HG02623 (cell line): Measurements from ENCODE around the gene ASB5.
"Not testable (repeated sequence)": the region's sequence is repeated elsewhere in the genome, so short reads cannot be mapped to it uniquely, and the experiment has no call there.

ENCODE experiments used
- ATAC-seq: cut with Tn5 transposase; IDR thresholded peaks from one replicate; pipeline ENCODE4 v1.9.1; 2021; ENCODE audit warnings: moderate library complexity; ENCODE audit not compliant: unreplicated experiment

The ASB5 gene, protein sequence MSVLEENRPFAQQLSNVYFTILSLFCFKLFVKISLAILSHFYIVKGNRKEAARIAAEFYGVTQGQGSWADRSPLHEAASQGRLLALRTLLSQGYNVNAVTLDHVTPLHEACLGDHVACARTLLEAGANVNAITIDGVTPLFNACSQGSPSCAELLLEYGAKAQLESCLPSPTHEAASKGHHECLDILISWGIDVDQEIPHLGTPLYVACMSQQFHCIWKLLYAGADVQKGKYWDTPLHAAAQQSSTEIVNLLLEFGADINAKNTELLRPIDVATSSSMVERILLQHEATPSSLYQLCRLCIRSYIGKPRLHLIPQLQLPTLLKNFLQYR

DNA sequence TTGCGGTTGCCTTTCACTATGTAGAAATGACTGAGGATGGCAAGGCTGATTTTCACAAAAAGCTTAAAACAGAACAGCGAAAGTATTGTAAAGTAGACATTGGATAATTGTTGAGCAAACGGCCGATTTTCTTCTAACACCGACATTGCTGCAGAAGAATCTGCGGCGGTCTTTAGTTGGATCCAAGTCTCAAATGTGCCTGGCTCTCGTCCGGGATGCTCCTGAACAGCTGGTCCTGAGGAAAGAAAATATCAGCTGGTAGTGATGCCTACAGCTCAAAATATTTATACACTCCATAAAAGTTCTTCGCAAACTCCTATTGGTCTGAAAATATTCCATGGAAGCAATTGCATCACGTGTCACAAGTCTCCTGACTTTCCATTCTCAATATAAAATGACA is at the start of gene ASB5:
ASB5 (minus strand) TSS at position 260 of the 400 bp plus-strand sequence; CDS start at position 146, 114 bp downstream.
- ATAC-seq = no peak

- no peak for ATAC-seq
Observed at GRCh38 chr4:176313596-176314336, 44.7 kb upstream of the ASB5 start.

GRCh38 chr4:176309772-176310171 is 40.8 kb upstream of the ASB5 start:
- ATAC-seq = no peak

DNA sequence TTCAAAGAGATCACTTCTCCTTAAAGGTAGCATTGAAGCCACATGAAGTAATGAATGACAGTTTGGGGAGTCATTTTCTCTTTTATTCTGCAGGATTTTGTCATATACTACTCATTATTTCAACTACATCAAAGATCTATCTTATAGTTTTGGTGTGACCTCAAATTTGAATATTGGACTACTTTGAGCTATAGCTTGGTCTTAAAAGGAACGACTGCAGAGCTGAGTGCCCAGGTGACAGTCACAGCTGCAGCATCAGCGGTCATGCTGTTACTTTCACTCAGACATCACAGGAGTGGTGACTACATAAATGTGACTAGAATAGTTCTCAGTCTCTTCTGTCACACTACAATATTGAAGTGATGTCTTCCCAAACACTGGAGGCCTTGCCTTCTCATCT is 40.0 kb upstream of the ASB5 start:
- ATAC-seq = peak; percentile 99

DNA sequence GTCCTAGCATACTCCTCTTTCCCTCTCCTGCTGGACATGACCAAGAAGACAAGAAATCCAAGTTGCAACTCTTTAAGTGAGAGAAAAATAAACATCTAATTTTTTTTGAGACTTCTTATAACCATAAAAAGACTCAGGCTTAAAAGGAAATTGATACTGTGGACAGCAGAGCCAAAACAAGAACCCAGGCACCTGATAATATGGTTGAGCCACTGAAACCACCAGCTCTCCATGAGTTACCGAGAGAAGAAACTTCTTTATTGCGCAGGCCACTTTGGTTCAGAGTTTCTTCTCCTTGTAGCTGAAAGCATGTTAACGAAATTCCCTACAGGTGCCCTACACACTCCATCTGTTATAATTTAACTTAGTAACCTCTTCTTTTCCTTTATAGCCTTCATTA is 39.4 kb upstream of the ASB5 start:
- ATAC-seq = peak; percentile 51

- no peak for ATAC-seq
Observed at GRCh38 chr4:176307666-176307930, 38.6 kb upstream of the ASB5 start.

GRCh38 chr4:176306837-176307665 is 38.0 kb upstream of the ASB5 start:
- ATAC-seq = no peak

DNA sequence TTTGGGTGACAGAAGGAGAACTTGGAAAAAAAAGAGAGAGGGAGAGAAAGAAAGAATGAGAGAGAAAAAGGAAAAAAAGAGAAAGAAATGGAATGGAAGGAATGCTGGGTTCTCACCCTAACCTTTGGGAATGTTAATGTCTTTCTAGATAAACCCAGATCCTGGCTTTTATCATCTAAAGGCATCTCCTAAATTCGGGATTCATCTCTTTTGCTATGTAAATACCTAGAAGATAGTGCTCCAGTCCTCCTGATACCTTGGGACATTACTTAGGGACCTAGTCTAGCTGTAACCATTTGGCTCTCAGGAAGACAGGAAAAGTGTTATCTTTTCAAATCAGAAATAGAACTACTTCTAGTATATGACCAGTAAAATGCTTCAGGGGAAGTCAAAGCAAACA is 34.9 kb upstream of the ASB5 start:
- ATAC-seq = no peak

GRCh38 chr4:176302283-176303275 is 33.6 kb upstream of the ASB5 start:
- no peak for ATAC-seq

DNA sequence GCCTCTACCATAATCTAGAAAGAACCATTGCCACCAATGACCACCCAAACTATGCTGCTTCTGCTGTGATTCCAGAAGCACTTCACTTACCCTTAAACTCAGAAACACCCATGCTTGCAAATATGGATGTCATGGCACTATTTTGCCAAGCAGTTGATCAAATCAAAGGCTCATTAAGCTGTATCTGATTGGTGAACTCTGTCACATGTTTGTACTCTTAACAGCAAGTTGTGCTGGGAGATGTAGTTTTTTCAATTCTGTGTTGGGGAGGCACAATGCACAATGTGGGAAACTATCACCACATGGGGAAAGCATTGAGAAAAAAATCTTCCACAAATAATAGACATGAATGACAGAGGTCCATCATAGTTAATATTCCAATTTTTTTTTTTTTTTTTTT is 31.5 kb upstream of the ASB5 start:
- ATAC-seq = no peak

GRCh38 chr4:176300036-176300435 is 31.0 kb upstream of the ASB5 start:
- no peak for ATAC-seq

DNA sequence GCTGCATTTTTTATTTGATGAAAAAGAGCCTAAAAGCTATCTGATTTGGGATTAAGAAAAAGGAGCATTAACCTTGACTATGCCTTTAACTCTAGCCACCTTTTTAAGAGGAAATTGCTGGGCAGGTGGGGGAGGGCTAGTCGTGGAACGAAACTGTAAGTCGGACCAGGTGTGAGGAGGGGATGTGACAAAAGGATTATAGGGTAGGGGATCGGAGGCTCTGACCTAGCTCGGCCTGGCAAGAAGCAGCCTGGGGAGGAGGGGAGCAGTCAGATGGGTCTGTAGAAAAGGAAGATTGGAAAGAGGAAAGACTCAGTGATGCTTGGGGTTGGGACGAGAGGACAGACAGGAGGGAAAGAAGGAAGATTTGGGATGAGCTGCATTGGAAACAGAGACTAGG is 29.6 kb upstream of the ASB5 start:
- no peak for ATAC-seq

- ATAC-seq = not testable (repeated sequence)
Observed at GRCh38 chr4:176295907-176296306, 26.9 kb upstream of the ASB5 start.

DNA sequence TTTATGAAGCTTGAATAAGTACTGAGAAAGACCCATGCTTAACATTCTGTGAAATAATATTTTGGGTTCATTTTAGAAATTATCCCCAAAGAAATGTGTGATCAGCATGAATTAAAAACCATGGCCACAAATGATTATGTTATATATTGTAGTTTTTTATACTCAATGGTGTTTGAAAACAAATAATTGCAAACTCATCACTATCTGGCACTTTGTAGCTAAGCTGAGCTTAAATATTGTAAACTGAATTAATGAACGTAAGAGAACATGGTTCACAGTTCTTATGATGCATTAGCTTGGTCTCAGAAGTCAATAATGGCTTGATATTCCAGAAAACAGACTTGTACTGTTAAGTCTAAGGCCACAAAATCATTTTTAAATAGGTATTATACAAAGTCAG is 24.6 kb upstream of the ASB5 start:
- ATAC-seq = no peak

DNA sequence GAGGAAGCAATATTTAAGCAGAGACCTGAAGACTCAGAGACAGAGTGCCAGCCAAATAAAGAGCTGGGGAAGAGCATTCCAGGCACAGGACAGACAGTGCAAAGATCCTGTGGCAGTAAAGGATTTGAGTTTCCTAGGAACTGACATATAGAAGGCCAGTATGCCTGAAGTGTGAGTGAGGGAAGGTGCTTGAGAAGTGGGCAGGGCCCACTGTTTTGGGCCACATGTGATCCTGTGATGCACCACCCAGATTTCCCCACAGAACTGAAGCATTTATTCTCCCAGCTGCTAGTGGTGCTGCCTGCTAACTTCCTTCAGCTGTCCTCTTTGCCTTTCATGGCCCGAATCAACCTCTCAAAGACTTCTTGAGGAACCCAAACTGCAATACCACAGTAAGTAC is 23.9 kb upstream of the ASB5 start:
- ATAC-seq = no peak

GRCh38 chr4:176291748-176292147 is 22.7 kb upstream of the ASB5 start:
- ATAC-seq = no peak

GRCh38 chr4:176290520-176290919 is 21.5 kb upstream of the ASB5 start:
- no peak for ATAC-seq

DNA sequence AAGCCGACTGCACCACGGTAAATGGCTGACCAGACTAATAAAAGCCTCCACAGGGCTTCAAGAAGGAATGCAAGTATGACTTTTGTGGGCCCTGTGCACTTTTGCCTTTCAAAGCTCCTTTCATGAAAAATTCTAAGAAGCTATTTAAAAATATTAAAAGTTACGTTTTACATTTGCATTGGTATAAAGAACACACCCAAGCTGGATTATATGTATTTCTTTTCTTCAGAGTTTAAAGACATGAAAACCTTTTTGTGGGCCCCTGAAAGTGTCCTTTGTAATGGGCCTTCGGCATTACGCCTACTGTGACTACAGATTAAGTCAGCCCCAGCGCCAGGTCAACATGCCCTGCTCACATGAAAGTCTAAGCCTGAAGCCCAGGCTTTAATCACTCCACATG is 20.5 kb upstream of the ASB5 start:
- ATAC-seq = no peak

- no peak for ATAC-seq
Observed at GRCh38 chr4:176288020-176288419, 19.0 kb upstream of the ASB5 start.

DNA sequence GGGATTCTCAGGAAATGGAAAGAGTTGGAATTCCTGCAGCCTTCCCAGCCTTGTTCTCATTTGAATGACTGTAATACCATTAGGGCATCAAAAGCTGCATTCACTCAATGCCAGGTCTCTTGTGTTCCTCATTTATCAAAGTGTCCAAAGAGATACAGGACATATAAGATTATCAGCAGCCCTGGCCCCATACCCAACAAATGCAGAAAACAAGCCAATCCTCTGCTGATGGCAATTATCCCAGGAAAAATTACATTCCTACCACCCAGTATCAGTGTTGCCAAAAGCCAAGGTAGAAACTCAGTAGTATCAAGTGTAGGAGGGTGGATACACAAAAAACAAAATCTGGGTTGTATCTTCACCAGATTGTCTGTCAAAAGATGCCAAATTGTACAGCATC is 18.5 kb upstream of the ASB5 start:
- ATAC-seq = no peak

GRCh38 chr4:176286728-176287127 is 17.7 kb upstream of the ASB5 start:
- no peak for ATAC-seq
